Stimulated activated naive CD4-positive, alpha-beta T cell treated with Interleukin-2 at 50 U/mL for 16 hours (primary cell): ENCODE results near the gene CYB5R2.

Source experiments
- DNase-seq: peaks from one replicate; lab custom pipeline; 2025; lab: John Stamatoyannopoulos, UW

Gene CYB5R2

GRCh38 chr11:7638710-7639642 is 34.3 kb downstream of the CYB5R2 start:
- no peak for DNase-seq

DNA sequence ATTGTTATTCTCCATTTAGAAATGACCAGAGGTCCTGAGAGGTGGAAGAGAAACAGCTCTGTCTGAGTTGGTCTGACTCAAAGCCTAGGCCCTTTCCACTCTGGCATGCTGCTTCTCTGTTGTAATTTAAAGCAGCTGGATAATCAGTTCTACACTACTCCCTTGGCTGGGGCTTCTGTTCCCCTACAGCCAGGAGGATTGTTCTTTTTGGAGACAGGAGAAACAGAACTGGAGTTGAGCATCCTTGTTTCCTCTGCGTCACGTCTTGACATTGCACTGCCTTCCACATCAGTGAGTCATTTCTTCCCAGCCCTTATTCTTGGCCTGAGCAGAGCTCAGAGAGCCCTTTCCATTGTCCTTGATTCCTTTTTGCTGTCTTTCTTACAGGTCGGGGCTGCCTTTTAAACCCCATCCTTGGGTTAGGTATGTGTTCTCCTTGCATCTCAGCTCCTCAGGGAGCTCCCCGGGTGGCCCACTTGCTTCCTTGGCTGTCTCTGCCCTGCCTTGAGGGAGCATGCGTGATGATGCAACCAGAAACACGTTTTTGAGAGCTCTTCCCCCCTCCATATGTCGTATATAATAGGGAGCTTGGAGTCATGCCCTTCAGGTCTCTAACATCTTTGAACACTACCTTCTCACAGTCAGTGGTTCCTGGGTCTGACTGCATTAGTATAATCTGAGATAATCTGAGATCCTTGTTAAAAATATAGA is 35.7 kb downstream of the CYB5R2 start:
- DNase-seq, result no peak

- DNase-seq, result no peak
These were observed 37.0 kb downstream of the CYB5R2 start for GRCh38 chr11:7636350-7636749.

GRCh38 chr11:7635708-7636107 is 37.6 kb downstream of the CYB5R2 start:
- no peak for DNase-seq

GRCh38 chr11:7635137-7635536 is 38.2 kb downstream of the CYB5R2 start:
- DNase-seq, result no peak

- no peak for DNase-seq
These were observed 41.1 kb downstream of the CYB5R2 start for GRCh38 chr11:7632211-7632610.

DNA sequence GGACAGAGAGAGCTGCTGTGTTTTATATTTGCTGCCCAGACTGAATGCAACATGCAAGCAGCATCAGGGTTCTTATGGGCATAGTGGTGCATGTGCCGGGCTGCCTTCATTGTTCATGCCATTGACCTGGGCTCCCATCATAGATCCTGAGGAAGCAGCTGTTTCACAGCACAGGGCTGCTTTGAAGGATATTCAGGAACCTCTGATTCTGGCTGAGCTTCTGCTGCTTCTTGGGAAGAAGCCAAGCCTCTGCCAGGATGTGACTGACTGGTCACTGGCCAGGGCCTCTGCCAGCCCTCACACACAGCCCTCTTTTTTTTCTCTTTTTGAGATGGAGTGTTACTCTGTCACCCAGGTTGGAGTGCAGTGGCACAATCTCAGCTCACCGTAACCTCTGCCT is 43.3 kb downstream of the CYB5R2 start:
- no peak for DNase-seq

DNA sequence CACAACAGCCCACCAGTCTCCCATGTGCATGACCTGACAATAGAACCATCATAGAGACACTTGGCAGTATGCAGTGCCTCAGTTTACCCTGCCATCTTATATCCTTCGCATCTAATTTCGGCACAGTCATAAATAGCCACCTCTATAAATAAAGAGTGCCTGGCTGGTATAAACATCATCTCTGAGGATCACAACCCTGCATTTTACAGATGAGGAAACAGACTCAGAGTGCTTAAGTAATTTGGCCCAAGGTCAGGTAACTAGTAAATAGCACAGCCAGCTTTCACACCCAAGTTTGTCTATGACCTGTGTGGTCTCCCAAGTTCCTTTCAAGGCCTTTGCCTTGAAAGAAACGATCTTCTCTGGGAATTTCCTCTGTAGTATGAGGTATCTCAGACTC is 44.6 kb downstream of the CYB5R2 start:
- DNase-seq, result no peak

GRCh38 chr11:7622721-7623120 is 50.6 kb downstream of the CYB5R2 start:
- no peak for DNase-seq

GRCh38 chr11:7621554-7621953 is 51.7 kb downstream of the CYB5R2 start:
- no peak for DNase-seq

DNA sequence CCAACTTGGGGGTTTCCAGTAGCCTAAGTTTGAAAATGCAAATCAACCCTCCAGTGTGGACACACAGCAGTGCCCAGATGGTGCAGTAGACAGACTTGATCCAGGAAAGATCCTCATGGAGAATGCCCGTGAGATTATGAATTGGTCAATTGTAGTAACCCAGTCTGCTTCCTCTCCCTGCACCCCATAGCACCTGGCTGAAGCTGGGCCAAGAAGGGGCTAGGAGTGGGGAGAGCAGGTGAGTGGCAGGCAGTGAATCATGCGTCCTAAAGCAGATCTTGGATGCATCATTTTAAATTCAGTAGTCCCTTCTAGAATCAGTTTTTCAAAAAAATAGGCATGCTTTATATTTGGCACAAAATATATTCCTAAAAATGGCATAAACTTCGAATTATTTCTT is 52.2 kb downstream of the CYB5R2 start:
- DNase-seq, result no peak

DNA sequence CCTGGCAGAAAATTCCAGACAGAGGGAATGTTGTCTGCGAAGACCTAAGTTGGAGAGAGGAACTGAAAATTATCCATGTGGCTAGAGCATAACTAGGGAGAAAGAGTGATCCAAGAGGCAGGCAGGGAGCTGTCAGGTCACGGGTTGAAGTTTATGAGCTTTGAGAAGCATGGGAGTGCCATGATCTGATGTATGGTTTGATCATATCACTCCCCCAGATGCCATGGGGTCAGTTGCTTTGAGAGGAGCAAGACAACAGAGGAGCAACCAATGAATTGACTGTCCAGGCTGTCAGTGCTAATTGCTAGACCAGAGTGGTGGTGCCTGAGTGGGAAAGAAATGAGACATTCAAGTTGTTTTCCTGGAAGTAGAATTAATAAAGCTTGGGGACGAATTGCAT is 54.0 kb downstream of the CYB5R2 start:
- no peak for DNase-seq

DNA sequence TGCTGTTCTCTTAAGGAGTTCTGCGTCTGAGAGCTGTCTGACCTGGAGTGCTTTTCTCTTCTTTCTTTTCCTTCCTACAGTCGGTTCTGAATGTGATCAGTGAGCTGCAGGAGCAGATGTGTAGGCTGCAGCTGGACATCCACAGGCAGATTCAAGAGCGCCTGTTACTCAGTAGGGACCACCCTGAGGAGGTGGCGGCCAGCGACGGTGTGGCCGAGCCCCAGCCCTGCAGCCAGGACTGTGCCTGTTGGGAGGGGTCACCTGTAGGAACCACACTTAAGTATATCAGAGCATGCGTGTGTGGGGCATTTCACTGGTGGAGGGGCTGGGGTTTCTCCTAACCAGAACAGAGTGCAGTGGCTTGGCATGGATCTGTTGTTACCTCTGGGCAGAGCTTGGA is 56.3 kb downstream of the CYB5R2 start:
- no peak for DNase-seq
